ENCODE measurements around the gene CD40LG.

GRCh38 chrX:136629084-136629750, 18.7 kb upstream of the CD40LG start:
- TF ChIP-seq, protein P1, sequence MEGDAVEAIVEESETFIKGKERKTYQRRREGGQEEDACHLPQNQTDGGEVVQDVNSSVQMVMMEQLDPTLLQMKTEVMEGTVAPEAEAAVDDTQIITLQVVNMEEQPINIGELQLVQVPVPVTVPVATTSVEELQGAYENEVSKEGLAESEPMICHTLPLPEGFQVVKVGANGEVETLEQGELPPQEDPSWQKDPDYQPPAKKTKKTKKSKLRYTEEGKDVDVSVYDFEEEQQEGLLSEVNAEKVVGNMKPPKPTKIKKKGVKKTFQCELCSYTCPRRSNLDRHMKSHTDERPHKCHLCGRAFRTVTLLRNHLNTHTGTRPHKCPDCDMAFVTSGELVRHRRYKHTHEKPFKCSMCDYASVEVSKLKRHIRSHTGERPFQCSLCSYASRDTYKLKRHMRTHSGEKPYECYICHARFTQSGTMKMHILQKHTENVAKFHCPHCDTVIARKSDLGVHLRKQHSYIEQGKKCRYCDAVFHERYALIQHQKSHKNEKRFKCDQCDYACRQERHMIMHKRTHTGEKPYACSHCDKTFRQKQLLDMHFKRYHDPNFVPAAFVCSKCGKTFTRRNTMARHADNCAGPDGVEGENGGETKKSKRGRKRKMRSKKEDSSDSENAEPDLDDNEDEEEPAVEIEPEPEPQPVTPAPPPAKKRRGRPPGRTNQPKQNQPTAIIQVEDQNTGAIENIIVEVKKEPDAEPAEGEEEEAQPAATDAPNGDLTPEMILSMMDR (IDR thresholded peaks at IDR 0.05) = no peak
- no peak for TF ChIP-seq POLR2A (IDR thresholded peaks at IDR 0.05)
